Ishikawa (cell line): ENCODE data around the gene TGM2.

Experiments
- CEBPB ChIP-seq: IDR thresholded peaks from 2 replicates; pipeline ENCODE4 v1.6.1; 2012
- CREB1 ChIP-seq: IDR thresholded peaks from 2 replicates; pipeline ENCODE4 v1.6.1; 2012; ENCODE audit warnings: low read depth
- EGR1 ChIP-seq: IDR thresholded peaks from 2 replicates; pipeline ENCODE4 v1.6.1; 2012
- EP300 ChIP-seq: IDR thresholded peaks from 2 replicates; pipeline ENCODE4 v1.6.1; 2012; ENCODE audit warnings: borderline replicate concordance
- FOXM1 ChIP-seq: IDR thresholded peaks from 2 replicates; pipeline ENCODE4 v1.6.1; 2012; ENCODE audit warnings: low read depth, borderline replicate concordance
- NFIC ChIP-seq: IDR thresholded peaks from 2 replicates; pipeline ENCODE4 v1.6.1; 2012
- RAD21 ChIP-seq: IDR thresholded peaks from 2 replicates; pipeline ENCODE4 v1.6.1; 2012; ENCODE audit warnings: low read depth
- TAF1 ChIP-seq: IDR thresholded peaks from 2 replicates; pipeline ENCODE4 v1.6.1; 2012; ENCODE audit warnings: low read depth, mild to moderate bottlenecking
- TCF12 ChIP-seq: IDR thresholded peaks from 2 replicates; pipeline ENCODE4 v1.6.1; 2012; ENCODE audit warnings: low read depth
- TEAD4 ChIP-seq: IDR thresholded peaks from 2 replicates; pipeline ENCODE4 v1.6.1; 2012
- USF1 ChIP-seq: IDR thresholded peaks from 2 replicates; pipeline ENCODE4 v1.6.1; 2012
- YY1 ChIP-seq: IDR thresholded peaks from 2 replicates; pipeline ENCODE4 v1.6.1; 2012; ENCODE audit warnings: low read depth
- ZBTB7A ChIP-seq: IDR thresholded peaks from 2 replicates; pipeline ENCODE4 v1.6.1; 2012; ENCODE audit warnings: low read depth
- TF ChIP-seq, protein P1 (sequence below): IDR thresholded peaks from 2 replicates; pipeline ENCODE4 v1.6.1; 2012
- TF ChIP-seq, protein P2 (sequence below): IDR thresholded peaks from 2 replicates; pipeline ENCODE4 v1.6.1; 2012; ENCODE audit warnings: low read depth, mild to moderate bottlenecking

TGM2 gene

GRCh38 chr20:38113401-38114325, 51.4 kb downstream of the TGM2 start:
- TF ChIP-seq EP300 (0 out of 2 replicates have a peak, but pooled peaks have one; percentile 22), NFIC (0 out of 2 replicates have a peak, but pooled peaks have one; percentile 12), RAD21 (peak; percentile 77), TEAD4 (no peak)

DNA sequence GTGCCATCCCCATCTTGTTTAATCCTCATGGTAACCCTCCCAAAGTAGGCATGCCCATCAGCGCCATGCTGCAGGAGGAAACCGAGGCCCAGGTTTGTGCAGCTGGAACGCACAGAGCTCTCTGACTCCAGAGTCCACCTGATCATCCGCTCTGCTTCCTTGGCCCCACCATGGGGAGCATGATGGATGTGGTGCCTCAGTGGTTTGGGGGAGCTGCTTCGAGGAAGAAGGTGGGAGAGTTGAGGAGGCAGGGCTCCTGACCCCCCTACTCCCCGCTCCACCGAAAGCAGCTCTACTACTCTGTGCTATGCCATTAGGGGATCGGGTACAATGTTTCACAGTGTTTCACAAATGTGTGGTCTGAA, 52.2 kb downstream of the TGM2 start:
- TF ChIP-seq FOXM1 (no peak), TCF12 (no peak), RAD21 (no peak), EP300 (no peak), EGR1 (no peak), USF1 (no peak), YY1 (no peak), CEBPB (no peak), TEAD4 (no peak), CREB1 (no peak), NFIC (no peak), TAF1 (no peak), ZBTB7A (no peak)
- TF ChIP-seq, protein P1, sequence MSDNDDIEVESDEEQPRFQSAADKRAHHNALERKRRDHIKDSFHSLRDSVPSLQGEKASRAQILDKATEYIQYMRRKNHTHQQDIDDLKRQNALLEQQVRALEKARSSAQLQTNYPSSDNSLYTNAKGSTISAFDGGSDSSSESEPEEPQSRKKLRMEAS = no peak
- TF ChIP-seq, protein P2, sequence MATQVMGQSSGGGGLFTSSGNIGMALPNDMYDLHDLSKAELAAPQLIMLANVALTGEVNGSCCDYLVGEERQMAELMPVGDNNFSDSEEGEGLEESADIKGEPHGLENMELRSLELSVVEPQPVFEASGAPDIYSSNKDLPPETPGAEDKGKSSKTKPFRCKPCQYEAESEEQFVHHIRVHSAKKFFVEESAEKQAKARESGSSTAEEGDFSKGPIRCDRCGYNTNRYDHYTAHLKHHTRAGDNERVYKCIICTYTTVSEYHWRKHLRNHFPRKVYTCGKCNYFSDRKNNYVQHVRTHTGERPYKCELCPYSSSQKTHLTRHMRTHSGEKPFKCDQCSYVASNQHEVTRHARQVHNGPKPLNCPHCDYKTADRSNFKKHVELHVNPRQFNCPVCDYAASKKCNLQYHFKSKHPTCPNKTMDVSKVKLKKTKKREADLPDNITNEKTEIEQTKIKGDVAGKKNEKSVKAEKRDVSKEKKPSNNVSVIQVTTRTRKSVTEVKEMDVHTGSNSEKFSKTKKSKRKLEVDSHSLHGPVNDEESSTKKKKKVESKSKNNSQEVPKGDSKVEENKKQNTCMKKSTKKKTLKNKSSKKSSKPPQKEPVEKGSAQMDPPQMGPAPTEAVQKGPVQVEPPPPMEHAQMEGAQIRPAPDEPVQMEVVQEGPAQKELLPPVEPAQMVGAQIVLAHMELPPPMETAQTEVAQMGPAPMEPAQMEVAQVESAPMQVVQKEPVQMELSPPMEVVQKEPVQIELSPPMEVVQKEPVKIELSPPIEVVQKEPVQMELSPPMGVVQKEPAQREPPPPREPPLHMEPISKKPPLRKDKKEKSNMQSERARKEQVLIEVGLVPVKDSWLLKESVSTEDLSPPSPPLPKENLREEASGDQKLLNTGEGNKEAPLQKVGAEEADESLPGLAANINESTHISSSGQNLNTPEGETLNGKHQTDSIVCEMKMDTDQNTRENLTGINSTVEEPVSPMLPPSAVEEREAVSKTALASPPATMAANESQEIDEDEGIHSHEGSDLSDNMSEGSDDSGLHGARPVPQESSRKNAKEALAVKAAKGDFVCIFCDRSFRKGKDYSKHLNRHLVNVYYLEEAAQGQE = no peak

- TF ChIP-seq TEAD4 (no peak), EGR1 (no peak), CREB1 (no peak), EP300 (no peak), USF1 (no peak), TCF12 (no peak), YY1 (no peak), RAD21 (no peak), TAF1 (no peak), ZBTB7A (no peak), NFIC (no peak), CEBPB (no peak), FOXM1 (no peak)
- TF ChIP-seq, protein P2 = no peak
- TF ChIP-seq, protein P1 = no peak
These were observed 52.7 kb downstream of the TGM2 start for GRCh38 chr20:38112261-38112929.

DNA sequence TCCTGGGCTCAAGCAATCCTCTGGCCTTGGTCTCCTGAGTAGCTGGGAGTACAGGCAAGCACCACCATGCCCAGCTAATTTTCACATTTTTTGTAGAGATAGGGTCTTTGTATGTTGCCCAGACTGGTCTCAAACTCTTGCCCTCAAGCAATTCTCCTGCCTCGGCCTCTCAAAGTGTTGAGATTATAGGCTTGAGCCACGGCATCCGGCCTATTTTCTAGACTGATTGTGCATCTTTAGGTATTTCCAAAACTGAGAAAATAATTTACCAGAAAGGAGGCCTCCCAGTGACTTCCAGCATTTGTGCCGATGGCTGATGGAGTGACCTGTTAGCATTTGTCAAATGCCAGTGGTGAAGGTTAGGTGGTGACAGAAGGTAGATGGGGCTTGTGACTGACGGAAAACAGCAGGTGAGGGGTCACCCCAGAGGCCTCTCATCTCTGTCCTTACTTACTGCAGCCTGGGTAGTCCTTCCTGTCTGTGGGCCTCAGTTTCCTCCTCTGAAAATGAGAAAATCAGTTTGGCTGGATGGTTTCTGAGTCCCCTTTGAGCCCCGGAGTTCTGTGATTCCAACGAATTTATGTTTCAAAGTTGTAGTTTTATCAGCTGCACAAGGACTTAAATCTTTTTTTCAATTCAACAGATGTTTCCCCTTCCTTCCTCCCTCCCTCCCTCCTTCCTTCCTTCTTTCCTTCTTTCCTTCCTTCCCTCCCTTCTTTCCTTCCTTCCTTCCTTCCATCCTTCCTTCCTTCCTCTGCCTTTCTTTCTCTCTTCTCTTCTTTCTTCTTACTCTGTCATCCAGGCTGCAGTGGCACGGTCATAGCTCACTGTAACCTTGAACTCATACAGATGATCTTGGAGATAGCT, 53.5 kb downstream of the TGM2 start:
- TF ChIP-seq, protein P1 = no peak
- TF ChIP-seq CREB1 (no peak), USF1 (no peak)
